ENCODE data around the gene CBFA2T3.

DNA sequence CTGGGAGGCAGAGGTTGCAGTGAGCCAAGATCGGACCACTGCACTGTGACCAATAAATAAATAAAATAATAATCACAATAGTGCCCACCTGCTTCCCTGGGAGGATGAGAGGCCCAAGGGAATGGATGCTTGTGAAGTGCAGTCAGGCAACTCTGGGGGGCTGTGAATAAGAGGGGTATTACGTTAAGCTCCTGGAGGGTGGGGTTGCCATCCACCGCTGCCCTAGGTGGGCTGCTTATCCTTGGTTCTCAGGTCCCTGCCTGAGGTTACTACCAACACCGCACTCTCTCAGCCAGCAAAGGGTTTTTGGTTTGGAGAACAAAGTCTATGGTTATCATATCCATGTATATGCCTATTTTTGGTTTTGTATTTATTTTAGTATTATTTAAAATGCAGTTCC, 48.6 kb upstream of the CBFA2T3 start:
- TF ChIP-seq, protein P1, sequence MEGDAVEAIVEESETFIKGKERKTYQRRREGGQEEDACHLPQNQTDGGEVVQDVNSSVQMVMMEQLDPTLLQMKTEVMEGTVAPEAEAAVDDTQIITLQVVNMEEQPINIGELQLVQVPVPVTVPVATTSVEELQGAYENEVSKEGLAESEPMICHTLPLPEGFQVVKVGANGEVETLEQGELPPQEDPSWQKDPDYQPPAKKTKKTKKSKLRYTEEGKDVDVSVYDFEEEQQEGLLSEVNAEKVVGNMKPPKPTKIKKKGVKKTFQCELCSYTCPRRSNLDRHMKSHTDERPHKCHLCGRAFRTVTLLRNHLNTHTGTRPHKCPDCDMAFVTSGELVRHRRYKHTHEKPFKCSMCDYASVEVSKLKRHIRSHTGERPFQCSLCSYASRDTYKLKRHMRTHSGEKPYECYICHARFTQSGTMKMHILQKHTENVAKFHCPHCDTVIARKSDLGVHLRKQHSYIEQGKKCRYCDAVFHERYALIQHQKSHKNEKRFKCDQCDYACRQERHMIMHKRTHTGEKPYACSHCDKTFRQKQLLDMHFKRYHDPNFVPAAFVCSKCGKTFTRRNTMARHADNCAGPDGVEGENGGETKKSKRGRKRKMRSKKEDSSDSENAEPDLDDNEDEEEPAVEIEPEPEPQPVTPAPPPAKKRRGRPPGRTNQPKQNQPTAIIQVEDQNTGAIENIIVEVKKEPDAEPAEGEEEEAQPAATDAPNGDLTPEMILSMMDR (IDR thresholded peaks at IDR 0.05; ENCODE audit: borderline replicate concordance, extremely low read depth, low read length, poor library complexity, severe bottlenecking), result no peak
- no peak for TF ChIP-seq EZH2 (IDR thresholded peaks at IDR 0.05; ENCODE audit: borderline replicate concordance, low read depth, low read length, severe bottlenecking)

Measured in DND-41 (cell line).